IPS-15b (cell line): ENCODE data around the gene SERPINB2.

Experiments
- H3K27me3 ChIP-seq: one replicate; pipeline ENCODE4 v1.6.1; 2013; ENCODE audit warnings: low read length; ENCODE audit not compliant: control insufficient read depth, insufficient read depth
- H3K36me3 ChIP-seq: one replicate; pipeline ENCODE4 v1.6.1; 2013; ENCODE audit warnings: low read length; ENCODE audit not compliant: control insufficient read depth, insufficient read depth
- H3K4me1 ChIP-seq: one replicate; pipeline ENCODE4 v1.6.1; 2013; ENCODE audit warnings: mild to moderate bottlenecking, low read length; ENCODE audit not compliant: control insufficient read depth, insufficient read depth
- H3K4me3 ChIP-seq: one replicate; pipeline ENCODE4 v1.5.1; 2013; ENCODE audit warnings: low read depth, low read length
- H3K9ac ChIP-seq: one replicate; pipeline ENCODE4 v1.6.1; 2013; ENCODE audit warnings: low read depth, mild to moderate bottlenecking, low read length
- H3K9me3 ChIP-seq: one replicate; pipeline ENCODE4 v1.6.1; 2013; ENCODE audit warnings: mild to moderate bottlenecking, low read length; ENCODE audit not compliant: control insufficient read depth, insufficient read depth

Gene SERPINB2

DNA sequence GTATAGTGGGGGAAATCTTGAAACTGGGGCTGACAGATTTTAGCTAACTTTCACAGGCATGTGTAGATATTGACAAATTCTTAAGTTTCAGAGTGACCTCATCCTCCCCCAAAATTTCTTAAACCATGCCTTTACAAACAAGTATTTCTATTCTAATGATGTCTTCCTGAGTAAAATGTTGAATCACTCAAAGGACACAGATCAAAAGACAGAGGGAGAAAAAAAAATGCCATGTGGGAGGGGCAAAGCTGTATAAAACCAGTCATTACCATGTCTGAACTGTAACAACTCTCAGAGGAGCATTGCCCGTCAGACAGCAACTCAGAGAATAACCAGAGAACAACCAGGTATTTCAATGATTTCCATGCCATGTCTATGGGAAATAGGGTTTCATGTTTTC is at the start of gene SERPINB2:
SERPINB2 (plus strand) TSS at position 282 of the 400 bp plus-strand sequence. CDS start 3,740 bp downstream, outside the sequence.
- no peaks in the 10 kb centered on the region for H3K36me3 ChIP-seq
- H3K9me3 ChIP-seq: no peaks in the 10 kb centered on the region
- no peaks in the 10 kb centered on the region for H3K4me1 ChIP-seq
- H3K9ac ChIP-seq: no peak within 1 kb of the TSS
- no peak within 1 kb of the TSS for H3K4me3 ChIP-seq
- no peaks in the 10 kb centered on the region for H3K27me3 ChIP-seq

- no peaks in the 10 kb centered on the region for H3K36me3 ChIP-seq
- H3K27me3 ChIP-seq: no peaks in the 10 kb centered on the region
- H3K4me1 ChIP-seq: no peaks in the 10 kb centered on the region
- H3K4me3 ChIP-seq: no peak overlapping the region
- no peak overlapping the region for H3K9ac ChIP-seq
- H3K9me3 ChIP-seq: no peaks in the 10 kb centered on the region
These were observed 44.5 kb upstream of the SERPINB2 start for GRCh38 chr18:63843008-63843407.

DNA sequence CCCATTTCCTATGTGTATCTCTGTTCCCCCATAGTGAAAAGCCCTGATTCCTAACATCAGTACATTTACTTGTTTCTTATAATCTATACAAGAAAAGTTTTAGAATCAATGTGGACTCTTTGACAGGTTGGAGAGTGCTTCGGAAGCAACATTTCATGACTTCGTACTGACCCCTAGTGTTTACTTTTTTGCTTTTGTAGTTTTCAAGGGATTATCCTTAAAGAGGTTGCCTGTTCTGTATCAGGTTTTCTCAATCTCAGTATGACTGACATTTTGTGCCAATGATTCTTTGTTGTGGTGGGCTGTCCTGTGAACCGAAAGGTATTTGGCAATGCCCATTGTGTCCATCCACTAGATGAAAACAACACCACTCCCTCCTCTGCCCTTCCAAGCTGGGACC is 43.3 kb upstream of the SERPINB2 start:
- H3K27me3 ChIP-seq: no peaks in the 10 kb centered on the region
- no peaks in the 10 kb centered on the region for H3K36me3 ChIP-seq
- no peaks in the 10 kb centered on the region for H3K4me1 ChIP-seq
- H3K9me3 ChIP-seq: no peaks in the 10 kb centered on the region
- H3K4me3 ChIP-seq: no peak overlapping the region
- H3K9ac ChIP-seq: no peak overlapping the region

GRCh38 chr18:63848159-63848558 is 39.3 kb upstream of the SERPINB2 start:
- H3K9ac ChIP-seq: no peak overlapping the region
- H3K4me1 ChIP-seq: no peaks in the 10 kb centered on the region
- no peaks in the 10 kb centered on the region for H3K27me3 ChIP-seq
- H3K4me3 ChIP-seq: no peak overlapping the region
- H3K9me3 ChIP-seq: no peaks in the 10 kb centered on the region
- H3K36me3 ChIP-seq: no peaks in the 10 kb centered on the region

- no peaks in the 10 kb centered on the region for H3K9me3 ChIP-seq
- no peak overlapping the region for H3K4me3 ChIP-seq
- no peaks in the 10 kb centered on the region for H3K4me1 ChIP-seq
- H3K27me3 ChIP-seq: no peaks in the 10 kb centered on the region
- no peak overlapping the region for H3K9ac ChIP-seq
- no peaks in the 10 kb centered on the region for H3K36me3 ChIP-seq
These were observed 37.5 kb upstream of the SERPINB2 start for GRCh38 chr18:63850020-63850419.

DNA sequence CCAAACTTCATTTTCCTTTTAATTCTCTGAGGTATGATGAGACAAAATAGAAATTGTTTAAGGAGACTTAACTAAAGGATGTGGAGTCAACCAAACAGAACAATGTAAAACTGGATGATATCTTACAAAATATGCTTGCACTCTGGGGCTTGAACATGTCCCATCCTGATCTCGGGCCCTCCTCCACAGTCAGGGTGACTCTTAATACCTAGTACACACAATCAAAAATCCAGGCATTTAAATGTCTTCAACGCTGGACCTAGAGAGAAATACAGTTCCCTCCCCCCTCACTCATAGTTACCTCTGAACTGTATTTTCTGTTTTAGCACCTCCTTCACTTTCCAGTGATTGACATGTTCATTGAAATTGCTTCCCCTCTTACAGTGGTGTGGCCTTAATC is 36.9 kb upstream of the SERPINB2 start:
- Histone ChIP-seq H3K4me1 (no peaks in the 10 kb centered on the region), H3K9me3 (no peaks in the 10 kb centered on the region), H3K36me3 (no peaks in the 10 kb centered on the region), H3K4me3 (no peak overlapping the region), H3K9ac (no peak overlapping the region), H3K27me3 (no peaks in the 10 kb centered on the region)

DNA sequence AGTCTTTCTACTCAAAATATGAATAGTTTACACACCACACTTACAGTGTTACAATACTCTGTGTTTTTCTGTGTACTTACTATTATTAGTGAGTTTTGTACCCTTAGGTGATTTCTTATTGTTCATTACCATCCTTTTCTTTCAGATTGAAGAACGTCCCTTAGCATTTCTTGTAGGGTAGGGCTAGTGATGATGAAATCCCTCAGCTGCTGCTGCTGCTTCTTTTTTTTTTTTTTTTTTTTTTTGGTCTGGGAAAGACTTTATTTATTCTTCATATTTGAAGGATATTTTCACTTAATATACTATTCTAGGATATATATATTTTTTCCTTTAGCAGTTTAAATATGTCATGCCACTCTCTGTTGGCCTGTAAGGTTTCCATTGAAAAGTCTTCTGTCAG is 29.0 kb upstream of the SERPINB2 start:
- no peaks in the 10 kb centered on the region for H3K27me3 ChIP-seq
- H3K4me1 ChIP-seq: no peaks in the 10 kb centered on the region
- no peak overlapping the region for H3K4me3 ChIP-seq
- no peaks in the 10 kb centered on the region for H3K9me3 ChIP-seq
- no peak overlapping the region for H3K9ac ChIP-seq
- no peaks in the 10 kb centered on the region for H3K36me3 ChIP-seq

DNA sequence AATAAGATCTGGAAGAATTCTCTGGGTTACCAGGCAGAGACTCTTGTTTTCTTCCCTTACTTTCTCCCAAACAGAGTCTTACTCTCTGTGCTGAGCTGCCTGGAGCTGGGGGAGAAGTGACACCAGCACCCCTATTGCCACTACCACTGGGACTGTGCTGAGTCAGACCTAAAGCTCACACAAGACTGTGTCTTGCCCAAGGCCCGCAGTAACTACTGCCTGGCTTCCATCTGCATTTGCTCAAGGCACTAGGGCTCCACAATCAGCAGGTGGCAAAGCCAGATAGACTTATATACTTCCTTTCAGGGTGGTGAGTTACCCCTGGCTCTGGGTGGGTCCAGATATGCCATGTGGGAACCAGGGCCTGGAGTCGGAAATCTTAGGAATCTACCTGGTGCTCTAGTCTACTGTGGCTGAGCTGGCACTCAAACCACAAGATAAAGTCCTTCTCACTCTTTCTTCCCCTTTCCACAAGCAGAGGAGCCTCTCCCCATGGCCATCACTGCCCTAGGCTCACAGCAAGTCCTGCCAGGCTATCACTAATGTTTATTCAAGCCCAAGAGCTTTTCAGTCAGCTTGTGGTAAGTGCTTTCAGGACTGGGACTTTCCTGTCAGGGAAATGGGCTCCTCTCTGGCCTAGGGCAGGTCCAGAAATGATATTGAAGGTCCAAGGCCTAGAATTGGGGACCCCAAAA is 27.6 kb upstream of the SERPINB2 start:
- Histone ChIP-seq H3K9me3 (no peaks in the 10 kb centered on the region), H3K9ac (no peak overlapping the region), H3K4me1 (no peaks in the 10 kb centered on the region), H3K27me3 (no peaks in the 10 kb centered on the region), H3K36me3 (no peaks in the 10 kb centered on the region), H3K4me3 (no peak overlapping the region)

DNA sequence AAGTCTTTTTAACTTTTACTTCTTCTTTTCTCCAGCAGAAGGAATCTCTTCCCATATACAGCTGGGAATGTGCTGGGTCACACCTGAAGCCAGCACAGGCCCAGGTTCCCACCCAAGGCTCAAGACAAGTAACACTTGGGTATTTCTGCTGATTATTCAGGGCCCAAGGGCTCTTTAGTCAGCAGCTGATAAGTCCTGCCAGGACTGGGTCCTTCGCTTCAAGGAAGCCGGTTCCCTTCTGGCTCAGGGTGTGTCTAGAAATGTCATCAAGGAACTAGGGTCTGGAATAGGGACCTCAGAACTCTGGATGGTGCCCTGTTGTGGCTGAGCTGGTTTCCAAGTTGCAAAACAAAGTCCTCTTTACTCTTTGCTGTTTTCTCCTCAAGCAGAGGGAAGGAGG is 27.0 kb upstream of the SERPINB2 start:
- Histone ChIP-seq H3K4me3 (no peak overlapping the region), H3K27me3 (no peaks in the 10 kb centered on the region), H3K36me3 (no peaks in the 10 kb centered on the region), H3K9ac (no peak overlapping the region), H3K4me1 (no peaks in the 10 kb centered on the region), H3K9me3 (no peaks in the 10 kb centered on the region)

DNA sequence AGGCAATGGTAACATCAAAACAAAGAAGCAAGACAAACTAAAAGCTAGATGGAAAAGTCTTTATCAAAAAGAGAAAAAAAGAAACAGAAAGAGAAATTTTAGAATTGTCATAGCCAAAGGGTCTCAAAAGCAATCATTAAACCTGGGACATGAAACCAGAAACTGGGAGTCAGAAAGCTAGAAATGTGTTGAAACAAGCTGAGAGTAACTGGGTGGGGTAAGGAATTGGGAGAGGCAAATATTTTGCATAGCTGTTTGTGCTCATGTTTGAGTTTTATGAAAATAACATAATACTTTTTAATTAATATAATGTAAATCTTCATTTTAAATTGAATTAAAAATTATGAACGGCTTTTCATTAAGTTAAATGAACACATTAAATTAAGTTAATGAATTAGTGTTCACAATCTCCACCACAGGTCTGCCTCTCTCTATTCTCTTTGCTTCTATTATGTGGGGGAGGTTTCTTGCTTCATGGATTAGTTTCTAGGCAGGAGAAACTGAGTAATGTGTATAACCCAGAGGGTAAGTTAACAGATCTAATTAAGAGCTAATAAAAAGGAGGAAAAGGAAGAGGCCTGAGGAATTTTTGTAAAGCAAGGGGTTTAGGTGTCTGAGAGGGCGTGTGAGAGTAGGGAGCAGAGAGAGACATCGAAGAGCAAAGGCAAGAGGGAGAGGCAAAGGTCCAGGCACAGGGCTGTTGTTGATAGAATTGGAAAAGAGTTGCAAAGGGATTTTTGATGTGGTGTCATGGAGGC is 20.0 kb upstream of the SERPINB2 start:
- no peaks in the 10 kb centered on the region for H3K9me3 ChIP-seq
- H3K36me3 ChIP-seq: no peaks in the 10 kb centered on the region
- no peak overlapping the region for H3K4me3 ChIP-seq
- no peak overlapping the region for H3K9ac ChIP-seq
- H3K27me3 ChIP-seq: no peaks in the 10 kb centered on the region
- H3K4me1 ChIP-seq: no peaks in the 10 kb centered on the region

GRCh38 chr18:63868546-63868945 is 19.0 kb upstream of the SERPINB2 start:
- H3K36me3 ChIP-seq: no peaks in the 10 kb centered on the region
- H3K9ac ChIP-seq: no peak overlapping the region
- H3K9me3 ChIP-seq: no peaks in the 10 kb centered on the region
- H3K4me3 ChIP-seq: no peak overlapping the region
- H3K27me3 ChIP-seq: no peaks in the 10 kb centered on the region
- H3K4me1 ChIP-seq: no peaks in the 10 kb centered on the region

DNA sequence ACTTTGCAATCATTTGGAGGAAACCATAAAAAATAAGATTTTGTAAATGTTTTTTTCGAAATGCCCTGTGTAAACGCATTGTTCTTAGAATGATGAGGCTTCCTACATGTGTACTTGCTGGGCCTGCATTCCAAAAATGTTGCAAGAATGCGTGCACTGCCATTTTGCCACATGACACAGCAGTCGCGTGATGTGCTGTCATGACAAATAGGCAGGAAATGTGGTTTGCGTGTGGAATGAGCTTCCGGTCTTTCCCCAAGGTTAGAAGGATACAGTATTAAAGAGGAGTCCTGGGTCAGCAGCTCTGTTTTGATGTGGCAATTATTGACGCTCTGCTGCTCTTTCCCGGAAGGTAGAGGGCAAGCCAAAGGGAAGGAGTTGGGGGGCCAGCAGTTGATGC is 18.1 kb upstream of the SERPINB2 start:
- Histone ChIP-seq H3K9ac (no peak overlapping the region), H3K36me3 (no peaks in the 10 kb centered on the region), H3K4me3 (no peak overlapping the region), H3K4me1 (no peaks in the 10 kb centered on the region), H3K9me3 (no peaks in the 10 kb centered on the region), H3K27me3 (no peaks in the 10 kb centered on the region)
